Esophagus squamous epithelium (tissue), 4 donors: ENCODE measurements around the gene FEZF1.

ENCODE experiments used
- CTCF ChIP-seq, 6 experiments: fragments of 450-650 bp in 4 of 6; fragments of 200-600 bp in 2 of 6; sonication (generic) in 2 of 6; IDR thresholded peaks; one replicate each; pipeline ENCODE4 v1.5.1; 2016 to 2019; ENCODE audit warnings: antibody characterized with exemption in 6 of 6, mild to moderate bottlenecking in 4 of 6, moderate library complexity in 4 of 6
- POLR2A ChIP-seq, 4 donors: fragments of 450-650 bp; IDR thresholded peaks; one replicate each; pipeline ENCODE4 v1.6.1; 2017; ENCODE audit warnings: antibody characterized with exemption in 4 of 4, mild to moderate bottlenecking in 4 of 4, moderate library complexity in 3 of 4

DNA sequence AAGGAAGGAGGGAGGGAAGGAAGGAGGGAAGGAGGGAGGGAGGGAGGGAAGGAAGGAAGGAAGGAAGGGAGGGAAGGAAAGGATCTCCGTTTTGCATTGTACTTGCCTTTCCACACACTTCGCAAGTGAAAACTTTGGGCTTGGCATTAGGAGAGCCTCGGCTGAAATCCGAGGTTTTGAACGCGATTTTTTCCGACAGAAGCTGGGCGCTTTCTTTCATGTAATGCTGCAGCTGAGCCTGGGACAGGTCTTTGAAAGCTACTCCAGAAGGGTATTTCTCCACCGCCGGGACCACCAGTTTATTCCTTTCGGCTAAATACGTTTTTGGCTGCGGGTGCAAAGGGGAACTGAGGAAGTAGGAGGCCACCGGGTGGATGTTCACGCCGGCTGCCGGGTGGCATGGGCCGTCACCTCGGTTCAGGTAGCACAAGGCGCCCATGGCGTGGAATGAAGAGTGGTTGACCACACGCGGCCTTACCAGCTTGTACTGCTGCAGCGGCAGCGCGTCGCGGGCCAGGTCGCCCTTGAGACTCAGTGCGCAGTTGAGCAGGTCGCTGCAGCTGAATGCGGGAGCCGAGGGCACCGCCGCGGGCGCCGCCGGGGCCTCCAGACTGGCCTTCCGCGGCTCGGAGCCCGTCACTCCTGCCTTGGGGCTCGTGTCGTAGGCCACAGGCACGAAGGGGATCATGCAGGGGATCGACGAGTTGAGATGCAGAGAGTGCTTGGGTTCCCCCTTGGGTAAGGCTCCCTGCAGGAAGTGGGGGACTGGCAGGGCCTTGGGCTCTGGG is 825 bp downstream of the FEZF1 start:
- TF ChIP-seq POLR2A (IDR thresholded peaks at IDR 0.05): no peak
- no peak for TF ChIP-seq CTCF (IDR thresholded peaks at IDR 0.05)
